Endodermal cell (in vitro differentiated cells): ENCODE results near the gene NCAPH2. TPM values are rescaled to one million over a fixed set of nuclear protein-coding genes. Genes with fewer than 3 reads are reported as not detected.

Experiments used
- DNase-seq: peaks from one replicate; pipeline ENCODE4 v3.0.0-alpha.2; 2017
- H3K27ac ChIP-seq: 2 replicates; pipeline ENCODE4 v1.5.1; 2013; ENCODE audit warnings: mild to moderate bottlenecking, low read depth, low read length, moderate library complexity
- H3K27me3 ChIP-seq: 2 replicates; pipeline ENCODE4 v1.6.1; 2013; ENCODE audit warnings: mild to moderate bottlenecking, low read length, moderate library complexity; ENCODE audit not compliant: insufficient read depth, control insufficient read depth, poor library complexity, severe bottlenecking
- H3K36me3 ChIP-seq: 2 replicates; pipeline ENCODE4 v1.7.0; 2013; ENCODE audit warnings: mild to moderate bottlenecking, low read length, moderate library complexity; ENCODE audit not compliant: control insufficient read depth, insufficient read depth
- H3K4me1 ChIP-seq: one replicate; pipeline ENCODE4 v1.7.0; 2013; ENCODE audit warnings: low read length; ENCODE audit not compliant: control insufficient read depth, insufficient read depth
- H3K4me3 ChIP-seq: 2 replicates; pipeline ENCODE4 v1.5.1; 2013; ENCODE audit warnings: mild to moderate bottlenecking, low read length, moderate library complexity
- H3K9ac ChIP-seq: 2 replicates; pipeline ENCODE4 v1.6.1; 2013; ENCODE audit warnings: mild to moderate bottlenecking, low read length, moderate library complexity; ENCODE audit not compliant: poor library complexity, severe bottlenecking; ENCODE audit errors: extremely low read depth
- H3K9me3 ChIP-seq: 2 replicates; pipeline ENCODE4 v1.6.1; 2013; ENCODE audit warnings: mild to moderate bottlenecking, low read length, moderate library complexity; ENCODE audit not compliant: control insufficient read depth
- H3K27ac Mint-ChIP-seq: 2 replicates; pipeline ENCODE4 v1.8.0; 2020; ENCODE audit warnings: mixed read lengths
- H3K27me3 Mint-ChIP-seq: 2 replicates; pipeline ENCODE4 v1.8.0; 2021; ENCODE audit warnings: mild to moderate bottlenecking, mixed read lengths; ENCODE audit not compliant: insufficient read depth
- H3K36me3 Mint-ChIP-seq: 2 replicates; pipeline ENCODE4 v1.8.0; 2020; ENCODE audit warnings: low read depth, mixed read lengths
- H3K4me1 Mint-ChIP-seq: 2 replicates; pipeline ENCODE4 v1.8.0; 2020; ENCODE audit warnings: mixed read lengths
- H3K4me3 Mint-ChIP-seq: 2 replicates; pipeline ENCODE4 v1.8.0; 2020; ENCODE audit warnings: mild to moderate bottlenecking, moderate library complexity, mixed read lengths
- H3K9me3 Mint-ChIP-seq: 2 replicates; pipeline ENCODE4 v1.8.0; 2020; ENCODE audit warnings: mild to moderate bottlenecking, mixed read lengths
- CTCF ChIP-seq: fragments of 200-600 bp; sonication (generic); conservative IDR thresholded peaks from 2 replicates; pipeline ENCODE4 v1.5.0; 2021; ENCODE audit warnings: antibody characterized with exemption, mild to moderate bottlenecking
- WGBS, 2 experiments: methylation state at CpG; one replicate each; pipeline versions ENCODE4 v1.1.5 to v1.1.7; 2013; ENCODE audit warnings: missing lambda C conversion rate in 2 of 2, mixed read lengths in 1 of 2; ENCODE audit not compliant: insufficient coverage in 1 of 2, insufficient read length in 1 of 2; 5-methylcytosine and 5-hydroxymethylcytosine counted together
- total RNA-seq, 2 donors: library from RNA; stranded (reverse); fragmentation: NEBNext Ultra II Directional in 1 of 2; extraction: Animal tissue kit (Norgen Biotek cat#: 25700) in 1 of 2; gene quantifications; 2 replicates in 1 of 2; 3 replicates in 1 of 2; pipeline ENCODE4 v1.2.1, GENCODE V29; 2021

The NCAPH2 gene
- total RNA-seq, 2 donors from 2014 or later = 63.3 to 73.1 TPM

GRCh38 chr22:50469377-50470305 lies 38.4 kb upstream of the NCAPH2 start:
- no peaks in the 10 kb centered on the region for H3K27me3 Mint-ChIP-seq

GRCh38 chr22:50470491-50470890 lies 37.5 kb upstream of the NCAPH2 start:
- Histone ChIP-seq H3K4me1 (peaks cover 14% of the 10 kb centered on the region), H3K27ac (no peak overlapping the region), H3K9me3 (no peaks in the 10 kb centered on the region), H3K27me3 (no peaks in the 10 kb centered on the region), H3K9ac (no peak overlapping the region), H3K36me3 (peaks cover 13% of the 10 kb centered on the region), H3K4me3 (no peak overlapping the region)
- peaks cover under 1% of the 10 kb centered on the region for H3K27me3 Mint-ChIP-seq
- H3K27ac Mint-ChIP-seq = peak overlapping the region; percentile 30
- no peak overlapping the region for H3K4me3 Mint-ChIP-seq
- WGBS, 2 experiments = 88 to 92% methylated on average over 4 to 6 of the region's 6 CpGs
- H3K9me3 Mint-ChIP-seq = no peaks in the 10 kb centered on the region
- peaks cover 24% of the 10 kb centered on the region for H3K4me1 Mint-ChIP-seq
- no peak for TF ChIP-seq CTCF
- DNase-seq = no peak
- H3K36me3 Mint-ChIP-seq = peaks cover 18% of the 10 kb centered on the region

More at GRCh38 chr22:50469377-50470305, 38.4 kb upstream of the NCAPH2 start:
- WGBS, 2 experiments = 60 to 77% methylated on average over 5 to 22 of the region's 25 CpGs
- no peak overlapping the region for H3K4me3 ChIP-seq
- TF ChIP-seq CTCF = no peak
- H3K4me1 Mint-ChIP-seq = peaks cover 23% of the 10 kb centered on the region
- H3K36me3 ChIP-seq = peaks cover 17% of the 10 kb centered on the region
- peaks cover 14% of the 10 kb centered on the region for H3K4me1 ChIP-seq
- no peaks in the 10 kb centered on the region for H3K27me3 ChIP-seq
- H3K27ac Mint-ChIP-seq = no peak overlapping the region
- no peaks in the 10 kb centered on the region for H3K9me3 Mint-ChIP-seq
- H3K27ac ChIP-seq = no peak overlapping the region
- no peak overlapping the region for H3K9ac ChIP-seq
- peak; percentile 87 for DNase-seq
- H3K9me3 ChIP-seq = no peaks in the 10 kb centered on the region
- peaks cover 18% of the 10 kb centered on the region for H3K36me3 Mint-ChIP-seq
- no peak overlapping the region for H3K4me3 Mint-ChIP-seq

GRCh38 chr22:50471197-50471847 lies 36.7 kb upstream of the NCAPH2 start:
- H3K4me3 ChIP-seq = no peak overlapping the region
- Mint-ChIP-seq H3K27ac (no peak overlapping the region), H3K4me3 (no peak overlapping the region), H3K27me3 (peaks cover 4% of the 10 kb centered on the region), H3K9me3 (no peaks in the 10 kb centered on the region), H3K36me3 (peaks cover 12% of the 10 kb centered on the region), H3K4me1 (peaks cover 25% of the 10 kb centered on the region)
- DNase-seq = no peak
- peaks cover 14% of the 10 kb centered on the region for H3K4me1 ChIP-seq
- no peak overlapping the region for H3K27ac ChIP-seq
- TF ChIP-seq CTCF = no peak
- no peaks in the 10 kb centered on the region for H3K9me3 ChIP-seq
- H3K27me3 ChIP-seq = no peaks in the 10 kb centered on the region
- H3K36me3 ChIP-seq = peaks cover 8% of the 10 kb centered on the region
- 90 to 92% methylated on average over 10 to 18 of the region's 21 CpGs for WGBS, 2 experiments
- no peak overlapping the region for H3K9ac ChIP-seq
